Ovary (tissue), 9 donors: ENCODE measurements around the gene SLAIN1. TPM values are rescaled to one million over a fixed set of nuclear protein-coding genes. Genes with fewer than 3 reads are reported as not detected.

Experiments
- DNase-seq, 5 donors: peaks; one replicate each; pipeline ENCODE4 v3.0.0-alpha.2; 2019 to 2020
- H3K27ac ChIP-seq, 2 donors: fragments of 200-600 bp; one replicate each; pipeline versions ENCODE4 v1.5.1 to v1.8.0; 2019 to 2022
- H3K27me3 ChIP-seq: fragments of 200-600 bp; one replicate; pipeline ENCODE4 v1.8.0; 2022
- H3K36me3 ChIP-seq: fragments of 200-600 bp; sonication (generic); one replicate; pipeline ENCODE4 v1.5.1; 2019
- H3K4me1 ChIP-seq: one replicate; pipeline ENCODE4 v1.8.1; 2013; ENCODE audit warnings: mild to moderate bottlenecking, moderate library complexity; ENCODE audit not compliant: insufficient read depth
- H3K4me3 ChIP-seq: fragments of 200-600 bp; sonication (generic); one replicate; pipeline ENCODE4 v1.5.1; 2017
- H3K9me3 ChIP-seq, 2 donors: fragments of 200-600 bp in 1 of 2; sonication (generic) in 1 of 2; one replicate each; pipeline versions ENCODE4 v1.5.1 to v1.8.1; 2013 to 2019; ENCODE audit warnings: mild to moderate bottlenecking in 1 of 2, moderate library complexity in 1 of 2
- EP300 ChIP-seq: sonication (generic); formaldehyde crosslinking; IDR thresholded peaks from one replicate; pipeline ENCODE4 v1.6.1; 2017; ENCODE audit warnings: antibody characterized with exemption
- POLR2A ChIP-seq: fragments of 450-650 bp; IDR thresholded peaks from one replicate; pipeline ENCODE4 v1.6.1; 2017; ENCODE audit warnings: antibody characterized with exemption, mild to moderate bottlenecking, moderate library complexity
- WGBS, 3 donors: extraction: QIAGEN DNeasy Blood & Tissue Kit in 1 of 3; methylation state at CpG; one replicate each; pipeline versions ENCODE4 v1.1.5 to v1.1.7; 2013 to 2017; 5-methylcytosine and 5-hydroxymethylcytosine counted together
- intact Hi-C, 4 donors: fragments of 100-400 bp; cut with DNase I; formaldehyde crosslinking; loops; one replicate each; pipeline versions ENCODE4 v1.11.0 to v1.15.1; 2022 to 2023
- polyA plus RNA-seq, 2 donors: library from polyadenylated mRNA; stranded (reverse); fragments of 200-250 nt in 1 of 2; fragments of 350-450 nt in 1 of 2; fragmentation: Illumina TruSeq in 1 of 2; extraction: RNeasy Lipid Tissue Mini Kit (QIAGEN cat#74804) in 1 of 2; gene quantifications; one replicate each; pipeline ENCODE4 v1.2.3, GENCODE V29; 2013 to 2014
- total RNA-seq, 7 donors: library from RNA; depleted of rRNA in 2 of 7; stranded (reverse); fragments of >200 nt in 2 of 7; fragmentation: NEBNext Ultra II Directional in 3 of 7; extraction: Animal tissue kit (Norgen Biotek cat#: 25700) in 3 of 7; gene quantifications; one replicate each; pipeline versions ENCODE4 v1.1.0 to v1.2.4, GENCODE V29; 2016 to 2023
- TF ChIP-seq, protein P1 (sequence below), 3 donors: fragments of 450-650 bp in 2 of 3; fragments of 200-600 bp in 1 of 3; IDR thresholded peaks; one replicate each; pipeline versions ENCODE4 v1.5.1 to v1.8.0; 2016 to 2022; ENCODE audit warnings: antibody characterized with exemption in 3 of 3, mild to moderate bottlenecking in 1 of 3
- donor health status: DM: no; HTN: no; CAD: no; lungs with moderate emphysema.
- donor health status: DM: no; HTN: no; CAD: no.
- donor health status: Bipolar disorder and iron deficiency.
- donor health status: DM: yes; HTN: yes; CAD: no.
- donor health status: DM: no; HTN: no; CAD: no.
- donor health status: DM: yes; HTN: yes; CAD: no.

SLAIN1 gene
- total and polyA plus RNA-seq, 9 donors: 4.6 to 24.2 (median 9.8) TPM

DNA sequence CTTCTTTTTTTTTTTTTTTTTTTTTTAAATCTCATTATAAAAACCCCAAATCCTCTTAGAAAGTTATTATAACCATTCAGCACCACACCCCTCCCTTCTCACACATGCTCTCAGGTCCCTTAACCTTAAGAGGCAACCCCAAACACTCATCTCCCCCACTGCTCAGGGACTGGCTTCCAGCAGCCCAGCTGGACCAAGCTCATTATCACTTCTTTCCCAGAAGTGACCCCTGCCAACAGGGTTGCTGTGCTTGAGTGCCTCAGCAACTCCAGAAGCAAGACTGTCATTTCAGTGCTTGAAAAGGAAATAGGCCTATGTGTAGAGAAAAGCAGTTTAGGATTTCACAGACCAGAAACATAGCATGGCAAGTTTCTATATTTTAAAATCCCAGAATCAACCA is 84.3 kb downstream of the SLAIN1 start:
- DNase-seq: no peak
- no peaks in the 10 kb centered on the region for H3K4me1 ChIP-seq
- TF ChIP-seq EP300 (no peak), POLR2A (no peak)
- TF ChIP-seq, protein P1, sequence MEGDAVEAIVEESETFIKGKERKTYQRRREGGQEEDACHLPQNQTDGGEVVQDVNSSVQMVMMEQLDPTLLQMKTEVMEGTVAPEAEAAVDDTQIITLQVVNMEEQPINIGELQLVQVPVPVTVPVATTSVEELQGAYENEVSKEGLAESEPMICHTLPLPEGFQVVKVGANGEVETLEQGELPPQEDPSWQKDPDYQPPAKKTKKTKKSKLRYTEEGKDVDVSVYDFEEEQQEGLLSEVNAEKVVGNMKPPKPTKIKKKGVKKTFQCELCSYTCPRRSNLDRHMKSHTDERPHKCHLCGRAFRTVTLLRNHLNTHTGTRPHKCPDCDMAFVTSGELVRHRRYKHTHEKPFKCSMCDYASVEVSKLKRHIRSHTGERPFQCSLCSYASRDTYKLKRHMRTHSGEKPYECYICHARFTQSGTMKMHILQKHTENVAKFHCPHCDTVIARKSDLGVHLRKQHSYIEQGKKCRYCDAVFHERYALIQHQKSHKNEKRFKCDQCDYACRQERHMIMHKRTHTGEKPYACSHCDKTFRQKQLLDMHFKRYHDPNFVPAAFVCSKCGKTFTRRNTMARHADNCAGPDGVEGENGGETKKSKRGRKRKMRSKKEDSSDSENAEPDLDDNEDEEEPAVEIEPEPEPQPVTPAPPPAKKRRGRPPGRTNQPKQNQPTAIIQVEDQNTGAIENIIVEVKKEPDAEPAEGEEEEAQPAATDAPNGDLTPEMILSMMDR (IDR thresholded peaks at IDR 0.05): no peak
- H3K36me3 ChIP-seq: no peaks in the 10 kb centered on the region
- no peaks in the 10 kb centered on the region for H3K27me3 ChIP-seq
- no peaks in the 10 kb centered on the region for H3K9me3 ChIP-seq
- H3K27ac ChIP-seq: no peak overlapping the region
- intact Hi-C loops: loop anchor here in 1 of 4 donors (5.0 kb wide), 1 partner anchor 340 kb away; no protein-coding TSS in a partner anchor
- no peak overlapping the region for H3K4me3 ChIP-seq

DNA sequence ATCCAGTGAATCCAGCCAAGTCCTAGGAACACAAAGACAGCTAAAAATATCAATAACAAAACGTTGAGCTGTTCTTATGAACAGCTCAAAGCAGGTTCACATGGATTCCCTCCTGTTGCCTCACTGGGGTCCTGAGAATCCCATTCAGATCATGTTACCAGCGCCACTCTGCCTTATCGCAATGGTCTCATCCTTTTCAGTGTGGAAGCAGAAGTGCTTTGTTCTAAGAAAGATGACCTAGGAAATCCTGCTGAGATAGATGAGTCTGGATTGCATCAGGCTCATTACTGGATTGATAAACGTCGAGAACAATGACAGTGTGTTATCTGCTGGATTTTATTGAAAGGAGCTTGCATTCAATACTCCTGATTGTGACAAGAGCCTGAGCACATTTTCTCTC is 87.0 kb downstream of the SLAIN1 start:
- WGBS, 3 donors: 72 to 78% (median 74%) methylated on average over 5 of the region's 5 CpGs
- H3K27me3 ChIP-seq: no peaks in the 10 kb centered on the region
- no peak for TF ChIP-seq EP300
- no peak for TF ChIP-seq POLR2A
- intact Hi-C loops: loop anchor here in 1 of 4 donors (5.0 kb wide), 1 partner anchor 338 kb away; no protein-coding TSS in a partner anchor
- H3K4me3 ChIP-seq: no peak overlapping the region
- no peaks in the 10 kb centered on the region for H3K9me3 ChIP-seq
- no peak overlapping the region for H3K27ac ChIP-seq
- no peaks in the 10 kb centered on the region for H3K36me3 ChIP-seq
- no peak for DNase-seq
- no peaks in the 10 kb centered on the region for H3K4me1 ChIP-seq

DNA sequence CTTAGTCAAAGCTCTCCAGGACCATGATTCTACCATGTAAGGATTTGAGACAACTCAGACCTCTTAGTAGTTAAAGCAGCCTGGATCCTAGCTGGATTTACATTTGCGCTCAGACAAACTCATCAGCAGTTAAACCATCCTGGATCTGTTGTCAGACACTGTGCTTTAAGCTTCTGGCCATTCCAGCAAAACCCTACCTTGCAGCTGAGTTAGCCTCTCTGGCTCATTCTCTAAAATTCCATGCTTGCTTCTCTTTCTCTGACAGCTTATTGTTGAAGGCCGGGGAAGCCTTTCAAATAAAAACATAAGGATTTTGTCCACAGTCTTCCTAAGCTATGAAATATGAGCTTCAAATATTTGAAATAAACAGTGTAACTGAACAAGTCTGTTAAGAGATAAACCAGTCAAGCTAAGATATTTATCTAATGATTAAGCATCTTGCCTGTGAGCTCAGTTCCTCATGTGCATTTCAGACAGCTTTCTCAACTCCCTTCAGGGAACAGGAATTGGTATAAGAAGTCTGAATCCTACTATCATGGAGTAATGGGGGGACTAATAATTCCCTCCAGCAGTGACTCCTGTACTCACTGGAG is 89.3 kb downstream of the SLAIN1 start:
- no peak for DNase-seq
- H3K4me1 ChIP-seq: no peaks in the 10 kb centered on the region
- intact Hi-C loops: no loop called here
- H3K27ac ChIP-seq: no peak overlapping the region
- no peaks in the 10 kb centered on the region for H3K36me3 ChIP-seq
- H3K27me3 ChIP-seq: no peaks in the 10 kb centered on the region
- WGBS, 3 donors: 86 to 98% (median 91%) methylated on average over 2 of the region's 2 CpGs
- H3K4me3 ChIP-seq: no peak overlapping the region
- TF ChIP-seq POLR2A (no peak), EP300 (no peak)
- TF ChIP-seq, protein P1 (IDR thresholded peaks at IDR 0.05): no peak
- no peaks in the 10 kb centered on the region for H3K9me3 ChIP-seq

DNA sequence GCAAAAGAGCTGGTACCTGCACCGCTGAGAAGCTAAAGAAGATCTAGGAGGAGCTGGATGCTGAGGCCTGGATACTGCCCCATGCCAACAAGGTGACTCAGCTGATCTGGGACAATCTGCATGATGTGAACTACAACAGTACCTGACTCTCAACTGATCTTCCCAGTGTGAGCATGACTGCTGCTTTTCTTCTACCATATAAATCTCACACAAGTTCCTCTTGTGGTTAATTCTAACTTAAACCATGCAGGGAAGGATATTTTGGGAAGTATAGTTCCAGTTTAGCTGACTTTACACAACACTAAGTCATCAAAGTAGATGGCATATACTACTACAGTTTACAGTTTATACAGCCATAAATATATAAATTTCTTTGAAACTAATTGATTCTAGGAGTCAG is 91.9 kb downstream of the SLAIN1 start:
- no peak for DNase-seq
- H3K4me3 ChIP-seq: no peak overlapping the region
- no peaks in the 10 kb centered on the region for H3K27me3 ChIP-seq
- no peaks in the 10 kb centered on the region for H3K36me3 ChIP-seq
- no peaks in the 10 kb centered on the region for H3K9me3 ChIP-seq
- 96 to 100% (median 98%) methylated on average over 1 of the region's 1 CpG for WGBS, 3 donors
- no peak for TF ChIP-seq POLR2A
- no peak for TF ChIP-seq EP300
- TF ChIP-seq, protein P1 (IDR thresholded peaks at IDR 0.05): no peak
- no peaks in the 10 kb centered on the region for H3K4me1 ChIP-seq
- intact Hi-C loops: no loop called here
- no peak overlapping the region for H3K27ac ChIP-seq

DNA sequence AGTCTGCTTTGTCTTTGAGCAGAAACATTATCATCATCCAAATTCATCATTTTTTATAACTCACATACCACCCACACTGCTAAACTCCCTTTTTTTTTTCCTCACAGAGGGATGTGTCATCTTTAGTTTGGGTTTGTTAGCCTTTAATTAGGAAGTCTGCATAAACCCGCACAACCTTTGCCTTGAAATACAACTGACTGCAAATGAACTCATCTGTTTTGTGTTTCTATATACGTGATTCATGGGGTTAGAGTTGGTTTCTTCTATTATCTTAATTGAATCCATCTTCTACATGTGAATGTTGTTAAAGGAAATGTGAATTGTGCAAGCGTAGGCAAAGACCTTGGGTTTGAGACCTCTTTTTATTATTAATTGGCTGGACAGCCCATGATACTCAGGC is 102.7 kb downstream of the SLAIN1 start:
- no peaks in the 10 kb centered on the region for H3K36me3 ChIP-seq
- H3K4me3 ChIP-seq: no peak overlapping the region
- DNase-seq: no peak
- H3K27ac ChIP-seq: no peak overlapping the region
- whole genome bisulfite sequencing, 3 donors: 12 to 20% (median 16%) methylated on average over 3 of the region's 3 CpGs
- intact Hi-C loops: no loop called here
- H3K9me3 ChIP-seq: no peaks in the 10 kb centered on the region
- H3K27me3 ChIP-seq: no peaks in the 10 kb centered on the region
- TF ChIP-seq EP300 (no peak), POLR2A (no peak)
- TF ChIP-seq, protein P1 (IDR thresholded peaks at IDR 0.05): no peak
- H3K4me1 ChIP-seq: no peaks in the 10 kb centered on the region
